HepG2 (cell line): Measurements from ENCODE around the gene CTNNA3. TPM values are rescaled to one million over a fixed set of nuclear protein-coding genes. Genes with fewer than 3 reads are reported as not detected.

Source experiments
- AHDC1 ChIP-seq: sonication (generic); formaldehyde crosslinking; IDR thresholded peaks from 2 replicates; pipeline ENCODE4 v1.5.1; 2020; ENCODE audit warnings: mild to moderate bottlenecking, missing genetic modification reagents, borderline replicate concordance
- CENPX ChIP-seq: sonication (generic); formaldehyde crosslinking; IDR thresholded peaks from 2 replicates; pipeline ENCODE4 v1.9.0; 2021; ENCODE audit warnings: mild to moderate bottlenecking, missing genetic modification reagents, moderate library complexity
- DDIT3 ChIP-seq: sonication (generic); formaldehyde crosslinking; IDR thresholded peaks from 2 replicates; pipeline ENCODE4 v1.4.0; 2020; ENCODE audit warnings: mild to moderate bottlenecking, missing genetic modification reagents
- FOXA3 ChIP-seq: IDR thresholded peaks from 2 replicates; pipeline ENCODE4 v1.6.1; 2016; ENCODE audit warnings: missing genetic modification reagents, missing compliant biosample characterization
- FOXK2 ChIP-seq: fragments of 450-650 bp; IDR thresholded peaks from 2 replicates; pipeline ENCODE4 v1.6.1; 2016
- HNF4A ChIP-seq: sonication (generic); formaldehyde crosslinking; IDR thresholded peaks from 2 replicates; pipeline ENCODE4 v1.4.0; 2020; ENCODE audit warnings: missing genetic modification reagents
- KAT2B ChIP-seq: fragments of 150-350 bp; IDR thresholded peaks from 2 replicates; pipeline ENCODE4 v1.6.1; 2014; ENCODE audit warnings: low read depth, low read length, borderline replicate concordance
- KLF13 ChIP-seq: sonication (generic); formaldehyde crosslinking; IDR thresholded peaks from 2 replicates; pipeline ENCODE4 v1.4.0; 2020; ENCODE audit warnings: mild to moderate bottlenecking, missing genetic modification reagents
- MAF1 ChIP-seq: sonication (generic); formaldehyde crosslinking; IDR thresholded peaks from 2 replicates; pipeline ENCODE4 v1.5.0; 2020; ENCODE audit warnings: missing genetic modification reagents, borderline replicate concordance
- MXD3 ChIP-seq: IDR thresholded peaks from 2 replicates; pipeline ENCODE4 v1.6.1; 2016; ENCODE audit warnings: mild to moderate bottlenecking, missing biosample characterization, missing genetic modification reagents
- NRL ChIP-seq: sonication (generic); formaldehyde crosslinking; IDR thresholded peaks from 2 replicates; pipeline ENCODE4 v1.5.0; 2020; ENCODE audit warnings: missing genetic modification reagents, mild to moderate bottlenecking, moderate library complexity, borderline replicate concordance
- POLR2AphosphoS2 ChIP-seq: IDR thresholded peaks from 2 replicates; pipeline ENCODE4 v1.6.1; 2011; ENCODE audit warnings: low read depth, low read length, improper control_type of control experiment
- SALL1 ChIP-seq: sonication (generic); formaldehyde crosslinking; IDR thresholded peaks from 2 replicates; pipeline ENCODE4 v1.8.0; 2022; ENCODE audit warnings: mild to moderate bottlenecking, missing genetic modification reagents
- SMAD9 ChIP-seq: sonication (generic); formaldehyde crosslinking; IDR thresholded peaks from 2 replicates; pipeline ENCODE4 v1.5.1; 2020; ENCODE audit warnings: mild to moderate bottlenecking, missing genetic modification reagents
- SNAPC5 ChIP-seq: sonication (generic); formaldehyde crosslinking; IDR thresholded peaks from 2 replicates; pipeline ENCODE4 v1.8.1; 2023; ENCODE audit warnings: mild to moderate bottlenecking, missing genetic modification reagents, borderline replicate concordance
- SYNCRIP ChIP-seq: fragments of 200-400 bp; formaldehyde crosslinking; IDR thresholded peaks from 2 replicates; pipeline ENCODE4 v1.6.1; 2018; ENCODE audit warnings: mild to moderate bottlenecking, low read depth, low read length; ENCODE audit not compliant: insufficient read depth
- XBP1 ChIP-seq: sonication (generic); formaldehyde crosslinking; IDR thresholded peaks from 2 replicates; pipeline ENCODE4 v1.5.0; 2020; ENCODE audit warnings: missing genetic modification reagents
- ZBTB3 ChIP-seq: sonication (generic); formaldehyde crosslinking; IDR thresholded peaks from 2 replicates; pipeline ENCODE4 v1.4.0; 2020; ENCODE audit warnings: low read depth, mild to moderate bottlenecking, moderate library complexity, missing genetic modification reagents, borderline replicate concordance
- ZBTB7A ChIP-seq: sonication (generic); formaldehyde crosslinking; IDR thresholded peaks from 2 replicates; pipeline ENCODE4 v1.8.0; 2022; ENCODE audit warnings: mild to moderate bottlenecking, missing genetic modification reagents
- ZBTB7B ChIP-seq: sonication (generic); formaldehyde crosslinking; IDR thresholded peaks from 2 replicates; pipeline ENCODE4 v1.4.0; 2020; ENCODE audit warnings: missing genetic modification reagents
- ZEB1 ChIP-seq: IDR thresholded peaks from 2 replicates; pipeline ENCODE4 v1.6.1; 2012; ENCODE audit warnings: mild to moderate bottlenecking, low read depth, inconsistent platforms; ENCODE audit not compliant: insufficient replicate concordance
- ZMAT5 ChIP-seq: sonication (generic); formaldehyde crosslinking; IDR thresholded peaks from 2 replicates; pipeline ENCODE4 v1.5.0; 2020; ENCODE audit warnings: mild to moderate bottlenecking, low read depth, missing genetic modification reagents, borderline replicate concordance
- ZMYM3 ChIP-seq: sonication (generic); formaldehyde crosslinking; IDR thresholded peaks from 2 replicates; pipeline ENCODE4 v1.5.1; 2020; ENCODE audit warnings: mild to moderate bottlenecking, missing genetic modification reagents
- ZNF24 ChIP-seq: fragments of 450-650 bp; IDR thresholded peaks from 2 replicates; pipeline ENCODE4 v1.6.1; 2017; ENCODE audit warnings: antibody characterized with exemption, mild to moderate bottlenecking
- ZNF460 ChIP-seq: sonication (generic); formaldehyde crosslinking; IDR thresholded peaks from 2 replicates; pipeline ENCODE4 v1.5.1; 2020; ENCODE audit warnings: missing genetic modification reagents, mild to moderate bottlenecking, borderline replicate concordance
- ZNF547 ChIP-seq: sonication (generic); formaldehyde crosslinking; IDR thresholded peaks from 2 replicates; pipeline ENCODE4 v1.5.1; 2020; ENCODE audit warnings: mild to moderate bottlenecking, missing genetic modification reagents
- polyA plus RNA-seq, 8 experiments: library from polyadenylated mRNA; depleted of rRNA in 3 of 8; stranded (reverse) in 7 of 8; unstranded in 1 of 8; fragments of >200 nt; fragmentation: Illumina TruSeq in 4 of 8; extraction: Trizol in 4 of 8; gene quantifications; 2 replicates each; pipeline versions ENCODE4 v1.2.1 to v1.2.3, GENCODE V29; 2011 to 2016; ENCODE audit warnings: low read depth in 4 of 8, missing spikeins in 1 of 8, mixed read lengths in 1 of 8; ENCODE audit not compliant: insufficient read depth in 1 of 8
- total RNA-seq, 5 experiments: library from RNA; depleted of rRNA; stranded (reverse); fragments of >200 nt; fragmentation: Illumina TruSeq; extraction: Trizol; gene quantifications; 2 replicates each; pipeline ENCODE4 v1.2.3, GENCODE V29; 2016; ENCODE audit warnings: low read depth in 1 of 5

The CTNNA3 gene
- total and polyA plus RNA-seq, 2 of the 13 experiments (the other 11 are each of a cell fraction or from before 2014, with no cell fraction given): not detected

- TF ChIP-seq AHDC1 (CRISPR knock-in tag) (peak; percentile 90), ZMYM3 (CRISPR knock-in tag) (no peak), FOXK2 (no peak), NRL (CRISPR knock-in tag) (no peak), SNAPC5 (no peak), KAT2B (peak; percentile 81; the same call in 1 of the 2 replicates), MXD3 (CRISPR knock-in tag) (no peak), ZNF24 (no peak), DDIT3 (no peak), XBP1 (CRISPR knock-in tag) (no peak), CENPX (CRISPR knock-in tag) (no peak), SYNCRIP (no peak), ZBTB7A (CRISPR knock-in tag) (no peak), ZEB1 (no peak), ZNF460 (CRISPR knock-in tag) (no peak), ZBTB7B (CRISPR knock-in tag) (no peak), KLF13 (CRISPR knock-in tag) (no peak), ZNF547 (CRISPR knock-in tag) (no peak), MAF1 (no peak), POLR2AphosphoS2 (no peak), HNF4A (CRISPR knock-in tag) (peak; percentile 85), ZMAT5 (no peak), ZBTB3 (no peak), SMAD9 (CRISPR knock-in tag) (no peak), SALL1 (CRISPR knock-in tag) (peak; percentile 25; the same call in 1 of the 2 replicates), FOXA3 (CRISPR knock-in tag) (peak; percentile 34; the same call in 1 of the 2 replicates)
These were observed 1412.0 kb downstream of the CTNNA3 start (continued) for GRCh38 chr10:66283874-66284464.
